Stomach smooth muscle (tissue), 2 donors: ENCODE results near the gene MYBPC1.
A peak's percentile ranks its signal among the peaks of the same experiment; 100 is the strongest.

Source experiments
- H3K27ac ChIP-seq: one replicate; pipeline ENCODE4 v1.7.0; 2013; ENCODE audit warnings: mild to moderate bottlenecking, low read length, inconsistent platforms
- H3K27me3 ChIP-seq, 2 donors: one replicate each; pipeline ENCODE4 v1.7.0; 2013; ENCODE audit warnings: low read length in 2 of 2; ENCODE audit not compliant: insufficient read depth in 2 of 2, control insufficient read depth in 1 of 2
- H3K36me3 ChIP-seq, 2 donors: one replicate each; pipeline ENCODE4 v1.7.0; 2013; ENCODE audit warnings: low read length in 2 of 2; ENCODE audit not compliant: control insufficient read depth in 2 of 2, insufficient read depth in 2 of 2
- H3K4me1 ChIP-seq: one replicate; pipeline ENCODE4 v1.7.0; 2013; ENCODE audit warnings: low read length; ENCODE audit not compliant: control insufficient read depth, insufficient read depth
- H3K4me3 ChIP-seq, 2 donors: one replicate each; pipeline ENCODE4 v1.7.0; 2013; ENCODE audit warnings: low read length in 2 of 2
- H3K9ac ChIP-seq, 2 donors: one replicate each; pipeline ENCODE4 v1.7.0; 2013; ENCODE audit warnings: low read length in 2 of 2, mild to moderate bottlenecking in 1 of 2
- H3K9me3 ChIP-seq, 2 donors: one replicate each; pipeline ENCODE4 v1.7.0; 2013; ENCODE audit warnings: low read length in 2 of 2; ENCODE audit not compliant: control insufficient read depth in 2 of 2
- donor health status: healthy.
- donor health status: Pancreatic carcinoma.

Gene MYBPC1

GRCh38 chr12:101620762-101621133 is 26.0 kb downstream of the MYBPC1 start:
- no peak overlapping the region for H3K27ac ChIP-seq
- no peaks in the 10 kb centered on the region for H3K36me3 ChIP-seq
- no peak overlapping the region for H3K9ac ChIP-seq
- H3K27me3 ChIP-seq, result no peaks in the 10 kb centered on the region
- H3K4me3 ChIP-seq, result no peak overlapping the region
- H3K4me1 ChIP-seq, result no peaks in the 10 kb centered on the region
- H3K9me3 ChIP-seq, result no peaks in the 10 kb centered on the region

- Histone ChIP-seq H3K27ac (no peak overlapping the region), H3K9me3 (no peaks in the 10 kb centered on the region), H3K4me3 (no peak overlapping the region), H3K36me3 (no peaks in the 10 kb centered on the region), H3K27me3 (no peaks in the 10 kb centered on the region), H3K4me1 (no peaks in the 10 kb centered on the region), H3K9ac (no peak overlapping the region)
Observed at GRCh38 chr12:101628676-101629075, 33.9 kb downstream of the MYBPC1 start.

GRCh38 chr12:101634724-101635123 is 40.0 kb downstream of the MYBPC1 start:
- Histone ChIP-seq H3K27ac (no peak overlapping the region), H3K4me1 (no peaks in the 10 kb centered on the region), H3K9ac (no peak overlapping the region), H3K4me3 (no peak overlapping the region), H3K9me3 (no peaks in the 10 kb centered on the region), H3K36me3 (no peaks in the 10 kb centered on the region), H3K27me3 (no peaks in the 10 kb centered on the region)

GRCh38 chr12:101637936-101638335 is 43.2 kb downstream of the MYBPC1 start:
- peaks cover 0 to 6% of the 10 kb centered on the region in 2 donors for H3K27me3 ChIP-seq
- no peaks in the 10 kb centered on the region for H3K36me3 ChIP-seq
- H3K9ac ChIP-seq, result no peak overlapping the region
- H3K27ac ChIP-seq, result no peak overlapping the region
- H3K4me1 ChIP-seq, result no peaks in the 10 kb centered on the region
- no peak overlapping the region for H3K4me3 ChIP-seq
- H3K9me3 ChIP-seq, result no peaks in the 10 kb centered on the region

- no peak overlapping the region for H3K27ac ChIP-seq
- H3K4me3 ChIP-seq, result peak overlapping the region; percentile 50 to 52
- no peaks in the 10 kb centered on the region for H3K9me3 ChIP-seq
- no peaks in the 10 kb centered on the region for H3K4me1 ChIP-seq
- H3K36me3 ChIP-seq, result no peaks in the 10 kb centered on the region
- no peak overlapping the region for H3K9ac ChIP-seq
- H3K27me3 ChIP-seq, result peaks cover 0 to 6% of the 10 kb centered on the region in 2 donors
Observed at GRCh38 chr12:101642115-101643067, 47.6 kb downstream of the MYBPC1 start.

- H3K36me3 ChIP-seq, result no peaks in the 10 kb centered on the region
- H3K9me3 ChIP-seq, result no peaks in the 10 kb centered on the region
- no peaks in the 10 kb centered on the region for H3K4me1 ChIP-seq
- no peak overlapping the region for H3K4me3 ChIP-seq
- no peak overlapping the region for H3K9ac ChIP-seq
- H3K27me3 ChIP-seq, result no peaks in the 10 kb centered on the region
- no peak overlapping the region for H3K27ac ChIP-seq
Observed at GRCh38 chr12:101647711-101648110, 52.9 kb downstream of the MYBPC1 start.

GRCh38 chr12:101648195-101648594 is 53.4 kb downstream of the MYBPC1 start:
- H3K4me3 ChIP-seq, result no peak overlapping the region
- no peaks in the 10 kb centered on the region for H3K36me3 ChIP-seq
- no peaks in the 10 kb centered on the region for H3K9me3 ChIP-seq
- H3K4me1 ChIP-seq, result no peaks in the 10 kb centered on the region
- H3K27ac ChIP-seq, result no peak overlapping the region
- H3K27me3 ChIP-seq, result no peaks in the 10 kb centered on the region
- H3K9ac ChIP-seq, result no peak overlapping the region

GRCh38 chr12:101650346-101651117 is 55.8 kb downstream of the MYBPC1 start:
- Histone ChIP-seq H3K4me1 (no peaks in the 10 kb centered on the region), H3K4me3 (no peak overlapping the region), H3K9me3 (no peaks in the 10 kb centered on the region), H3K27me3 (peaks cover 0 to 2% of the 10 kb centered on the region in 2 donors), H3K36me3 (no peaks in the 10 kb centered on the region), H3K9ac (no peak overlapping the region), H3K27ac (no peak overlapping the region)

GRCh38 chr12:101653030-101653429 is 58.3 kb downstream of the MYBPC1 start:
- H3K36me3 ChIP-seq, result no peaks in the 10 kb centered on the region

GRCh38 chr12:101653503-101653902 is 58.7 kb downstream of the MYBPC1 start:
- Histone ChIP-seq H3K36me3 (no peaks in the 10 kb centered on the region), H3K4me3 (no peak overlapping the region), H3K27ac (no peak overlapping the region), H3K9ac (no peak overlapping the region), H3K4me1 (no peaks in the 10 kb centered on the region), H3K27me3 (peaks cover 0 to 2% of the 10 kb centered on the region in 2 donors), H3K9me3 (no peaks in the 10 kb centered on the region)

More at GRCh38 chr12:101653030-101653429, 58.3 kb downstream of the MYBPC1 start:
- peaks cover 0 to 2% of the 10 kb centered on the region in 2 donors for H3K27me3 ChIP-seq
- H3K4me3 ChIP-seq, result no peak overlapping the region
- no peaks in the 10 kb centered on the region for H3K4me1 ChIP-seq
- no peak overlapping the region for H3K27ac ChIP-seq
- no peaks in the 10 kb centered on the region for H3K9me3 ChIP-seq
- no peak overlapping the region for H3K9ac ChIP-seq
